GM12878 (cell line): ENCODE measurements around the gene TRAF3IP1.

Source experiments
- BCL11A ChIP-seq: IDR thresholded peaks from 2 replicates; pipeline ENCODE4 v1.6.1; 2011; ENCODE audit warnings: low read depth, low read length
- MYC ChIP-seq: IDR thresholded peaks from 2 replicates; pipeline ENCODE4 v1.6.1; 2011; ENCODE audit warnings: mild to moderate bottlenecking, low read length, moderate library complexity, inconsistent platforms; ENCODE audit not compliant: insufficient read depth, insufficient replicate concordance, insufficient read length, severe bottlenecking
- POLR2A ChIP-seq: IDR thresholded peaks from 2 replicates; pipeline ENCODE4 v1.6.1; 2011; ENCODE audit warnings: low read depth, mild to moderate bottlenecking, low read length
- POLR2AphosphoS5 ChIP-seq: IDR thresholded peaks from 2 replicates; pipeline ENCODE4 v1.6.1; 2011; ENCODE audit warnings: mild to moderate bottlenecking, low read length, inconsistent platforms
- SIN3A ChIP-seq: IDR thresholded peaks from 2 replicates; pipeline ENCODE4 v1.6.1; 2012; ENCODE audit warnings: low read depth, low read length, improper control_type of control experiment
- SUPT20H ChIP-seq: IDR thresholded peaks from 2 replicates; pipeline ENCODE4 v1.6.1; 2011; ENCODE audit warnings: low read depth, mild to moderate bottlenecking, low read length, moderate library complexity, borderline replicate concordance; ENCODE audit not compliant: control insufficient read depth
- TF ChIP-seq, protein P1 (sequence below), 3 experiments: IDR thresholded peaks in 2 of 3; conservative IDR thresholded peaks in 1 of 3; 2 replicates each; pipeline ENCODE4 v1.5.1; 2011; ENCODE audit warnings: low read depth in 3 of 3, low read length in 3 of 3, mild to moderate bottlenecking in 3 of 3, control low read depth in 2 of 3, moderate library complexity in 2 of 3, inconsistent platforms in 1 of 3, mixed read lengths in 1 of 3; ENCODE audit not compliant: control insufficient read depth in 2 of 3, insufficient read depth in 1 of 3; ENCODE audit errors: extremely low read depth in 1 of 3

DNA sequence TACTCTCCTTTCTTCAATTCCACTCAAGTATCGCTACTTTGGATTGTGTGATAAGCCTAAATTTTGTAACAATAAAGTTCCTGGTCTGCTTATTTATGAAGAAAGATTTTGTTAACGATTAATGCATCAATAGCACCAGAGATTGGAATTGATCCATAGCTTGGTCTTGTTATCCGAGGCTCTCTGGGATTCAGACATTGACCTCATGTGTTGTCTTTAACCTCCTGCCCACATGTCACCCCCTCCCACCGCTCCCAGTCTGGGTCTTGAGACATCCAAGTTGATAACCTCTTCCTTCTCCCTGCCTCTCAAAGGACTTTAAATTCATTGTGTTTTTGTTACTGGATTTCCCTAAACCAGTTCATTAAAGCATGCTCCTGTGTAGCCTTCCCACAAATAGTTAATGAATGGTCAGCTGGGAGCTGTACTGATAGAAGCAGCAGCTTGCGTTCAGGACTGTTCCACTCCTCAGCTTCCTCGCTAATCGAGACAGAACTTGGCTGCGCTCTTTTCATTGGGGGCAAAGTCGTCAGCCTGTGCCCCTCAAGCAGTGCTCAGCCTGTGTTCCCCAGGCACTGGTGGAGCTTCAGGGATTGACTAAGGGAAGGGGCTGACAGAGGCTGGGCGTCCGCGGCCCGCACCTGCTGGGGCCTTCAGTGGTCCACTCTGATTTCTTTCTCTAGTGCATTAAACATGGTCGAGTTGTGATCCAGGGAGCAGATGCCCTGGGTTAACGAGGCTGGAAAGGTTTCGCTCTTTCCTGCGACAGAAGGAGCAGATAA lies 125.3 kb downstream of the TRAF3IP1 start:
- no peak for TF ChIP-seq SUPT20H
- TF ChIP-seq MYC, result no peak
- TF ChIP-seq, protein P1, sequence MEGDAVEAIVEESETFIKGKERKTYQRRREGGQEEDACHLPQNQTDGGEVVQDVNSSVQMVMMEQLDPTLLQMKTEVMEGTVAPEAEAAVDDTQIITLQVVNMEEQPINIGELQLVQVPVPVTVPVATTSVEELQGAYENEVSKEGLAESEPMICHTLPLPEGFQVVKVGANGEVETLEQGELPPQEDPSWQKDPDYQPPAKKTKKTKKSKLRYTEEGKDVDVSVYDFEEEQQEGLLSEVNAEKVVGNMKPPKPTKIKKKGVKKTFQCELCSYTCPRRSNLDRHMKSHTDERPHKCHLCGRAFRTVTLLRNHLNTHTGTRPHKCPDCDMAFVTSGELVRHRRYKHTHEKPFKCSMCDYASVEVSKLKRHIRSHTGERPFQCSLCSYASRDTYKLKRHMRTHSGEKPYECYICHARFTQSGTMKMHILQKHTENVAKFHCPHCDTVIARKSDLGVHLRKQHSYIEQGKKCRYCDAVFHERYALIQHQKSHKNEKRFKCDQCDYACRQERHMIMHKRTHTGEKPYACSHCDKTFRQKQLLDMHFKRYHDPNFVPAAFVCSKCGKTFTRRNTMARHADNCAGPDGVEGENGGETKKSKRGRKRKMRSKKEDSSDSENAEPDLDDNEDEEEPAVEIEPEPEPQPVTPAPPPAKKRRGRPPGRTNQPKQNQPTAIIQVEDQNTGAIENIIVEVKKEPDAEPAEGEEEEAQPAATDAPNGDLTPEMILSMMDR (IDR thresholded peaks at IDR 0.05 in 2 of 3, conservative IDR thresholded peaks at IDR 0.05 in 1 of 3; ENCODE audit: control insufficient read depth in 2 of 3, extremely low read depth in 1 of 3, insufficient read depth in 1 of 3, low read depth in 3 of 3, low read length in 3 of 3), result no peak
- no peak for TF ChIP-seq POLR2A
- no peak for TF ChIP-seq BCL11A
- no peak for TF ChIP-seq SIN3A
- TF ChIP-seq POLR2AphosphoS5, result no peak
